Lung (tissue), 16 donors: ENCODE results near the gene PHLDB2. TPM values are rescaled to one million over a fixed set of nuclear protein-coding genes. Genes with fewer than 3 reads are reported as not detected.

ENCODE experiments used
- ATAC-seq: fragments of 200-7000 bp; cut with Tn5 transposase; one replicate; pipeline ENCODE4 v1.9.1; 2020; ENCODE audit warnings: moderate number of reproducible peaks; ENCODE audit not compliant: insufficient read depth, low FRiP score
- DNase-seq, 3 donors: peaks; one replicate each; pipeline ENCODE4 v3.0.0-alpha.2; 2013 to 2017
- H3K27ac ChIP-seq, 2 donors: one replicate each; pipeline ENCODE4 v1.5.1; 2013; ENCODE audit warnings: mild to moderate bottlenecking in 2 of 2, moderate library complexity in 2 of 2, control low read depth in 1 of 2, inconsistent platforms in 1 of 2, low read depth in 1 of 2, low read length in 1 of 2
- H3K27me3 ChIP-seq, 3 donors: one replicate each; pipeline ENCODE4 v1.5.1; 2013; ENCODE audit warnings: low read length in 2 of 3; ENCODE audit not compliant: control insufficient read depth in 3 of 3, insufficient read depth in 3 of 3
- H3K36me3 ChIP-seq, 4 donors: one replicate each; pipeline ENCODE4 v1.5.1; 2013; ENCODE audit warnings: low read length in 4 of 4, mild to moderate bottlenecking in 1 of 4, moderate library complexity in 1 of 4; ENCODE audit not compliant: control insufficient read depth in 4 of 4, insufficient read depth in 4 of 4
- H3K4me1 ChIP-seq, 5 donors: one replicate each; pipeline ENCODE4 v1.5.1; 2013; ENCODE audit warnings: low read length in 5 of 5, mild to moderate bottlenecking in 2 of 5, moderate library complexity in 1 of 5; ENCODE audit not compliant: control insufficient read depth in 5 of 5, insufficient read depth in 5 of 5
- H3K4me3 ChIP-seq: one replicate; pipeline ENCODE4 v1.5.1; 2013; ENCODE audit warnings: mild to moderate bottlenecking, control low read depth, moderate library complexity
- H3K9ac ChIP-seq, 2 donors: one replicate each; pipeline ENCODE4 v1.5.1; 2013; ENCODE audit warnings: low read length in 2 of 2, control low read depth in 1 of 2; ENCODE audit not compliant: insufficient read depth in 1 of 2
- H3K9me3 ChIP-seq, 4 donors: one replicate each; pipeline ENCODE4 v1.5.1; 2013; ENCODE audit warnings: low read length in 3 of 4, mild to moderate bottlenecking in 1 of 4, moderate library complexity in 1 of 4; ENCODE audit not compliant: control insufficient read depth in 4 of 4, insufficient read depth in 3 of 4
- WGBS, 2 donors: extraction: QIAGEN DNeasy Blood & Tissue Kit; methylation state at CpG; one replicate each; pipeline ENCODE4 v1.1.7; 2013; 5-methylcytosine and 5-hydroxymethylcytosine counted together
- long read RNA-seq, 5 donors: transcript quantifications; one replicate each; lab custom pipeline, GENCODE V29; 2026
- polyA plus RNA-seq, 2 donors: library from polyadenylated mRNA; stranded (reverse); fragments of 200-250 nt; gene quantifications; one replicate each; pipeline ENCODE4 v1.2.1, GENCODE V29; 2013
- total RNA-seq, 2 donors: library from RNA; depleted of rRNA in 1 of 2; stranded (reverse); fragments of >200 nt in 1 of 2; gene quantifications; one replicate each; pipeline ENCODE4 v1.2.1, GENCODE V29; 2014 to 2021
- TF ChIP-seq, protein P1 (sequence below): IDR thresholded peaks from 2 replicates; pipeline ENCODE4 v1.5.1; 2012; ENCODE audit warnings: mild to moderate bottlenecking; ENCODE audit errors: control extremely low read depth, extremely low read depth
- donor health status: control.
- donor health status: control.
- donor health status: Bipolar disorder and iron deficiency.
- donor health status: healthy.
- donor health status: DM: yes; HTN: yes; CAD: no.

Gene PHLDB2
- total RNA-seq: 10 to 100 TPM; 33.6 to 58.1 TPM
- 10 to 100 TPM; 14.4 to 19.7 TPM for polyA plus RNA-seq
- long read RNA-seq, donor 1, full-length matches to known transcripts: 3 of 3 reads
- long read RNA-seq, donor 1, partial matches to known transcripts: 0 of 3 reads
- long read RNA-seq, donor 1, other reads (novel, unspliced or antisense): 0 of 3 reads
- long read RNA-seq, donor 2, full-length matches to known transcripts: 2 of 2 reads
- long read RNA-seq, donor 2, partial matches to known transcripts: 0 of 2 reads
- long read RNA-seq, donor 2, other reads (novel, unspliced or antisense): 0 of 2 reads
- long read RNA-seq, donor 3, full-length matches to known transcripts: 1 of 1 reads
- long read RNA-seq, donor 3, partial matches to known transcripts: 0 of 1 reads
- long read RNA-seq, donor 3, other reads (novel, unspliced or antisense): 0 of 1 reads
- long read RNA-seq, donor 4, partial matches to known transcripts: 0 of 2 reads
- long read RNA-seq, donor 4, other reads (novel, unspliced or antisense): 0 of 2 reads
- long read RNA-seq, donor 5, partial matches to known transcripts: 0 of 4 reads
- long read RNA-seq, donor 5, other reads (novel, unspliced or antisense): 0 of 4 reads

DNA sequence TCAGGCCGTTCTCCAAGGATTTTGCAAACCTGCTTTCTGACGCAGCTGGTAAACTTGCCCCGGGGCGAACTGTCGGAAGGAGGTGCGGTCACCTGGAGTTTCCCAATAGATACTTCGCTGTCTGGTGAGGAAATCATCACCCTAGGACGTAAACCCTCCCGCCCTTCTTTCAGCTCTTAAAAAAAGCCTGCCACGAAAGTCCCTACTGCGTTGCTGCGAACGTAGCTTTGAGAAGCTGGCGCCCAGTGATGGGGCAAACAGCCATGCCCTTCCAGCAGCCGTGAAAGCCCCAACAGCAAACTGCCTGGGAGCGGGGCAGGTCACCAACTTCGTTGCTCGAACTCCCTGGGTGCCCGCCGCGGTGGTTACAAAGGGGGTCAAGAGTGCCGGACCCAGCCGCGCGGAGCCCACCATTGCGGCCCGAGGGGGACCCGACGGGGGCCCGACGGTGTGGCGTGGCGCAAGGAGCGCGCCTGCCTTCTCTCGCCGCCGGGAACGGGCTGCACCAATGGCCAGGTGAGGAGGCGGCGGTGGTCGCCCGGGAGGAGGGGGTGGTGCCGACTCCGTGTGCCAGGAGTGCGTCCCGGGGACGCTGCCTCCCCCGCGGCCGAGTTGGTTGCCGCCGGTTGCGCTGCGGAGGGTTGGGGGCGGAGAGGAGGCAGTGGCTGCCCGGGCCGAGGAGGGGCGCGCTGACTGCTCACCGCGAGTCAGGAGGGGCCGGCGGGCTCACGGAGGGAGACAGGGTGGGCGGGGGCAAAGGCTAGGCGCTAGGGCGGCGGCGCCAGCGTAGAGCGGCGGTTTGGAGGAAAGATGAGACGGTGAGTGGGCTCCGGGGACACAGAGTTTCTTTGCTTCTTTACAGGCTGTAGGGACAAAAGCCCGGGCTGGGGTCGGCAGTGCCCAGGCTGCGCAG is at the start of gene PHLDB2:
PHLDB2 (plus strand) TSS at position 205 of the 913 bp plus-strand sequence. CDS start 24,813 bp downstream, outside the sequence.
- ATAC-seq (peak; percentile 64), DNase-seq (peak; percentile 83 to 91 (median 86))
- Histone ChIP-seq H3K36me3 (no peaks in the 10 kb centered on the region), H3K4me3 (peak within 1 kb of the TSS; percentile 63), H3K9ac (peak within 1 kb of the TSS; percentile 91), H3K4me1 (peaks cover 5 to 16% (median 6%) of the 10 kb centered on the region in 5 donors), H3K27me3 (no peaks in the 10 kb centered on the region), H3K9me3 (no peaks in the 10 kb centered on the region), H3K27ac (peak within 1 kb of the TSS; percentile 84 to 97)
- TF ChIP-seq, protein P1, sequence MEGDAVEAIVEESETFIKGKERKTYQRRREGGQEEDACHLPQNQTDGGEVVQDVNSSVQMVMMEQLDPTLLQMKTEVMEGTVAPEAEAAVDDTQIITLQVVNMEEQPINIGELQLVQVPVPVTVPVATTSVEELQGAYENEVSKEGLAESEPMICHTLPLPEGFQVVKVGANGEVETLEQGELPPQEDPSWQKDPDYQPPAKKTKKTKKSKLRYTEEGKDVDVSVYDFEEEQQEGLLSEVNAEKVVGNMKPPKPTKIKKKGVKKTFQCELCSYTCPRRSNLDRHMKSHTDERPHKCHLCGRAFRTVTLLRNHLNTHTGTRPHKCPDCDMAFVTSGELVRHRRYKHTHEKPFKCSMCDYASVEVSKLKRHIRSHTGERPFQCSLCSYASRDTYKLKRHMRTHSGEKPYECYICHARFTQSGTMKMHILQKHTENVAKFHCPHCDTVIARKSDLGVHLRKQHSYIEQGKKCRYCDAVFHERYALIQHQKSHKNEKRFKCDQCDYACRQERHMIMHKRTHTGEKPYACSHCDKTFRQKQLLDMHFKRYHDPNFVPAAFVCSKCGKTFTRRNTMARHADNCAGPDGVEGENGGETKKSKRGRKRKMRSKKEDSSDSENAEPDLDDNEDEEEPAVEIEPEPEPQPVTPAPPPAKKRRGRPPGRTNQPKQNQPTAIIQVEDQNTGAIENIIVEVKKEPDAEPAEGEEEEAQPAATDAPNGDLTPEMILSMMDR: peak; percentile 3
- 0 to 1% methylated on average over 57 to 78 of the region's 78 CpGs for WGBS, 2 donors

DNA sequence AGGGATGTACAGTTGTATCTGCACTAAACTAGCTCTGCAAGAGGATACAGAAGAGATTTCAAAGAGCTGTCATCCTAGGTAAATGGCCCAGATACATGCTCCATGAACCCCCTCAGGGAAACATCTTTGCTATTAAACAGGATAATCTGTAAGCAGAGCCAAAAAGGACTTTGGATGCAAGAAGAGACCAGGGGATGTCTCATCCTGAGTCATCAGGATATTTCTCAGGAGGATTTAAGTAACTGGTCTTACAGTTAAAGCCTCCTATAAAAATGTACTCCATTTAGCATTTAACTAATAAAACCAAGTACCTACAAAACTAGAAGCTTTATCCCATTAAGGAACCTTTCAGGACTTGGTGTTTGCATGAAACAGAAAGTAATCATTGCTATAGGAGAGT is 48.2 kb upstream of the PHLDB2 start:
- Histone ChIP-seq H3K9ac (no peak overlapping the region), H3K36me3 (no peaks in the 10 kb centered on the region), H3K4me3 (no peak overlapping the region), H3K27me3 (no peaks in the 10 kb centered on the region), H3K9me3 (peaks cover 0 to 3% (median 0%) of the 10 kb centered on the region in 4 donors), H3K27ac (no peak overlapping the region), H3K4me1 (peaks cover 0 to 9% (median 4%) of the 10 kb centered on the region in 5 donors)
- ATAC-seq (peak; percentile 45), DNase-seq (no peak)
- TF ChIP-seq, protein P1: no peak

GRCh38 chr3:111811811-111812210 is 47.3 kb upstream of the PHLDB2 start:
- no peak overlapping the region for H3K9ac ChIP-seq
- WGBS, 2 donors: 84 to 85% methylated on average over 1 of the region's 1 CpG

More at GRCh38 chr3:111811811-111812210, 47.3 kb upstream of the PHLDB2 start:
- no peaks in the 10 kb centered on the region for H3K27me3 ChIP-seq
- no peaks in the 10 kb centered on the region for H3K36me3 ChIP-seq
- ATAC-seq: no peak
- no peak for DNase-seq
- H3K27ac ChIP-seq: no peak overlapping the region
- H3K4me1 ChIP-seq: peaks cover 0 to 9% (median 4%) of the 10 kb centered on the region in 5 donors
- TF ChIP-seq, protein P1: no peak
- H3K4me3 ChIP-seq: no peak overlapping the region
- peaks cover 0 to 5% (median 0%) of the 10 kb centered on the region in 4 donors for H3K9me3 ChIP-seq
